ENCODE results near the gene RPL15. TPM values are rescaled to one million over a fixed set of nuclear protein-coding genes. Genes with fewer than 3 reads are reported as not detected.

RPL15 gene
- total and polyA plus RNA-seq, 10 of the 15 experiments (the other 5 are each of a cell fraction or from before 2014, with no cell fraction given), result 2,885 to 10,761 (median 4,017) TPM

DNA sequence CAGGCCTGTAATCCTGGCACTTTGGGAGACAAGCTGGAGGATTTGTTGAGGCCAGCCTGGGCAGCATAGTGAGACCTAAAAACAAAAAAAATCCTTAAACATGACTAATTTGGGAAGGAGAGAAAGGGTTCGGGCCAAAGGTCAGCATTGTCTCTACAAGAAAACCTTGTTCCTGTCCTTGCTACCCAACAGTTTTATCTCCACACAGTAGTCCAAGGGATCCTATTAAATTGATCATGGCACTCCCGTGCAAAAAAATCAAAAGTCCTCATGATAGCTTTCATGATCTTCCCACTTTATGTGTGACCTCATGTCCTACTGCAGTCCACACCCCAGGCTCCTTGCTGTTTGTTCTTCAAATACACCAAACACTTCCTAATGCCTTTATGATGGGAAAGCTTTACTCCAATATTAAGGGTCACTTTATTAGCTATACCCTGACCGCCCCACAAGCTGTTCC, 4.2 kb downstream of the RPL15 start:
- in situ Hi-C loops (cut with MboI), result no loop called here
- ChIA-PET RAD21 (ENCODE audit: unreplicated experiment) (no interaction called here), CTCF (interaction anchor here (1.6 kb wide), 1 partner anchor 9 kb away, joined by 3 read pairs; no protein-coding TSS in a partner anchor), POLR2A (interaction anchor here (0.6 to 0.7 kb wide), 4 partner anchors 9 to 63 kb away, joined by 3 to 4 read pairs (median 4); no protein-coding TSS in a partner anchor), SMC1A (ENCODE audit: uncharacterized antibody, unreplicated experiment) (interaction anchor here (0.6 to 1.5 kb wide), 4 partner anchors 23 to 30 kb away, joined by 3 to 4 read pairs (median 3); no protein-coding TSS in a partner anchor)
- peak; percentile 53; the same call in 1 of the 2 replicates for TF ChIP-seq MTA3 (IDR thresholded peaks at IDR 0.05; ENCODE audit: borderline replicate concordance, low read length)
- TF ChIP-seq, protein P1, sequence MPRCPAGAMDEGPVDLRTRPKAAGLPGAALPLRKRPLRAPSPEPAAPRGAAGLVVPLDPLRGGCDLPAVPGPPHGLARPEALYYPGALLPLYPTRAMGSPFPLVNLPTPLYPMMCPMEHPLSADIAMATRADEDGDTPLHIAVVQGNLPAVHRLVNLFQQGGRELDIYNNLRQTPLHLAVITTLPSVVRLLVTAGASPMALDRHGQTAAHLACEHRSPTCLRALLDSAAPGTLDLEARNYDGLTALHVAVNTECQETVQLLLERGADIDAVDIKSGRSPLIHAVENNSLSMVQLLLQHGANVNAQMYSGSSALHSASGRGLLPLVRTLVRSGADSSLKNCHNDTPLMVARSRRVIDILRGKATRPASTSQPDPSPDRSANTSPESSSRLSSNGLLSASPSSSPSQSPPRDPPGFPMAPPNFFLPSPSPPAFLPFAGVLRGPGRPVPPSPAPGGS (IDR thresholded peaks at IDR 0.05; ENCODE audit: borderline replicate concordance, insufficient read depth, low read depth, low read length, poor library complexity, severe bottlenecking), result no peak
- TF ChIP-seq LARP7 (IDR thresholded peaks at IDR 0.05), result no peak
- TF ChIP-seq BACH1 (IDR thresholded peaks at IDR 0.05; ENCODE audit: borderline replicate concordance), result 0 out of 2 replicates have a peak, but pooled peaks have one; percentile 46
- TF ChIP-seq TCF7 (IDR thresholded peaks at IDR 0.05; ENCODE audit: borderline replicate concordance), result no peak
- TF ChIP-seq PML (IDR thresholded peaks at IDR 0.05; ENCODE audit: low read length), result peak; percentile 53; the same call in 1 of the 2 replicates
- peak; percentile 74 for TF ChIP-seq POLR2AphosphoS5 (IDR thresholded peaks at IDR 0.05; ENCODE audit: low read length)
- TF ChIP-seq EP300 (IDR thresholded peaks at IDR 0.05; ENCODE audit: borderline replicate concordance in 1 of 2, control insufficient read depth in 1 of 2, low read depth in 2 of 2, low read length in 2 of 2), result no peak
- TF ChIP-seq ZZZ3 (IDR thresholded peaks at IDR 0.05; ENCODE audit: control insufficient read depth, insufficient read length, low read depth), result no peak
- no peak for TF ChIP-seq CHD2 (IDR thresholded peaks at IDR 0.05; ENCODE audit: borderline replicate concordance, low read depth, low read length)
- peak; percentile 25; the same call in 1 of the 2 replicates for TF ChIP-seq FOXM1 (IDR thresholded peaks at IDR 0.05; ENCODE audit: low read depth, low read length)
- 0 out of 2 replicates have a peak, but pooled peaks have one; percentile 38 for TF ChIP-seq POLR2AphosphoS2 (IDR thresholded peaks at IDR 0.05; ENCODE audit: low read depth, low read length)
- peak; percentile 53; the same call in 1 of the 3 replicates for TF ChIP-seq POU2F2 (IDR thresholded peaks at IDR 0.05; ENCODE audit: borderline replicate concordance, low read depth, low read length)
- DNase-seq (ENCODE audit: low read depth, low spot score) (no peak), FAIRE-seq (no peak), ATAC-seq (no peak)
- no peak overlapping the region for H2AFZ ChIP-seq (ENCODE audit: control insufficient read depth, low read depth, low read length)
- intact Hi-C loops (cut with micrococcal nuclease; ENCODE audit: unreplicated experiment), result no loop called here
- peaks cover 5% of the 10 kb centered on the region; the same call in 1 of the 2 replicates for H4K20me1 ChIP-seq (ENCODE audit: control insufficient read depth, insufficient read depth)
- no peak overlapping the region for H3K4me2 ChIP-seq (ENCODE audit: control insufficient read depth, insufficient read depth)
- BruUV-seq (replicated peaks), result no TSS peak
- WGBS (ENCODE audit: insufficient coverage, insufficient replicate concordance, low lambda C conversion rate, missing lambda C conversion rate), result 83% methylated on average over 3 of the region's 3 CpGs
- H3K27ac ChIP-seq (ENCODE audit: control insufficient read depth, insufficient read depth), result no peak overlapping the region
- no peak overlapping the region for H3K9ac ChIP-seq (ENCODE audit: control insufficient read depth, insufficient read depth, low read length)
- peaks cover 34% of the 10 kb centered on the region for H3K79me2 ChIP-seq (ENCODE audit: control insufficient read depth, insufficient read depth, low read length)
- peaks cover 0 to 28% of the 10 kb centered on the region in 2 experiments; a peak in 2 of 4 replicates for H3K36me3 ChIP-seq (ENCODE audit: control insufficient read depth in 2 of 2, insufficient read depth in 2 of 2, low read length in 1 of 2)
- no peaks in the 10 kb centered on the region for H3K27me3 ChIP-seq (replicated peaks in 1 of 2; ENCODE audit: control insufficient read depth in 2 of 2, insufficient read depth in 2 of 2, low read length in 1 of 2)
- no peak overlapping the region for H3K4me3 ChIP-seq
- H3K4me1 ChIP-seq (ENCODE audit: control insufficient read depth, insufficient read depth, low read length), result no peaks in the 10 kb centered on the region; the same call in 1 of the 2 replicates
- H3K9me3 ChIP-seq (replicated peaks; ENCODE audit: control insufficient read depth, insufficient read depth, low read length), result no peaks in the 10 kb centered on the region
